Activated T-helper 17 cell treated with anti-CD3 and anti-CD28 coated beads, Interleukin-2, amount 50 U/mL, for 72 hours (primary cell): ENCODE measurements around the gene RALGPS1. TPM values are rescaled to one million over a fixed set of nuclear protein-coding genes. Genes with fewer than 3 reads are reported as not detected.

ENCODE experiments used
- ATAC-seq: fragments of 150-1000 bp; cut with Tn5 transposase; replicated peaks from 2 replicates; pipeline ENCODE4 v1.10.0; 2021; ENCODE audit warnings: mild to moderate bottlenecking, moderate library complexity
- H3K27ac Mint-ChIP-seq: one replicate; pipeline ENCODE4 v1.8.0; 2022; ENCODE audit warnings: mixed read lengths
- H3K27me3 Mint-ChIP-seq: one replicate; pipeline ENCODE4 v1.8.0; 2022; ENCODE audit warnings: mixed read lengths
- H3K36me3 Mint-ChIP-seq: one replicate; pipeline ENCODE4 v1.8.0; 2022; ENCODE audit warnings: low read depth, mild to moderate bottlenecking, mixed read lengths
- H3K4me1 Mint-ChIP-seq: one replicate; pipeline ENCODE4 v1.8.0; 2022; ENCODE audit warnings: mixed read lengths
- H3K4me3 Mint-ChIP-seq: one replicate; pipeline ENCODE4 v1.8.0; 2022; ENCODE audit warnings: mild to moderate bottlenecking, mixed read lengths
- H3K9me3 Mint-ChIP-seq: one replicate; pipeline ENCODE4 v1.8.0; 2022; ENCODE audit warnings: mixed read lengths
- total RNA-seq, 2 donors: library from RNA; stranded (reverse); gene quantifications; one replicate each; pipeline ENCODE4 v1.2.3, GENCODE V29; 2022

Gene RALGPS1
- total RNA-seq, 2 donors from 2014 or later, result 2.3 to 3.4 TPM

GRCh38 chr9:126981218-126981617 lies 66.6 kb downstream of the RALGPS1 start:
- H3K36me3 Mint-ChIP-seq, result no peaks in the 10 kb centered on the region
- H3K27ac Mint-ChIP-seq, result no peak overlapping the region
- H3K27me3 Mint-ChIP-seq, result peaks cover 14% of the 10 kb centered on the region
- H3K4me3 Mint-ChIP-seq, result no peak overlapping the region
- peaks cover 16% of the 10 kb centered on the region for H3K4me1 Mint-ChIP-seq
- ATAC-seq, result no peak
- H3K9me3 Mint-ChIP-seq, result no peaks in the 10 kb centered on the region

DNA sequence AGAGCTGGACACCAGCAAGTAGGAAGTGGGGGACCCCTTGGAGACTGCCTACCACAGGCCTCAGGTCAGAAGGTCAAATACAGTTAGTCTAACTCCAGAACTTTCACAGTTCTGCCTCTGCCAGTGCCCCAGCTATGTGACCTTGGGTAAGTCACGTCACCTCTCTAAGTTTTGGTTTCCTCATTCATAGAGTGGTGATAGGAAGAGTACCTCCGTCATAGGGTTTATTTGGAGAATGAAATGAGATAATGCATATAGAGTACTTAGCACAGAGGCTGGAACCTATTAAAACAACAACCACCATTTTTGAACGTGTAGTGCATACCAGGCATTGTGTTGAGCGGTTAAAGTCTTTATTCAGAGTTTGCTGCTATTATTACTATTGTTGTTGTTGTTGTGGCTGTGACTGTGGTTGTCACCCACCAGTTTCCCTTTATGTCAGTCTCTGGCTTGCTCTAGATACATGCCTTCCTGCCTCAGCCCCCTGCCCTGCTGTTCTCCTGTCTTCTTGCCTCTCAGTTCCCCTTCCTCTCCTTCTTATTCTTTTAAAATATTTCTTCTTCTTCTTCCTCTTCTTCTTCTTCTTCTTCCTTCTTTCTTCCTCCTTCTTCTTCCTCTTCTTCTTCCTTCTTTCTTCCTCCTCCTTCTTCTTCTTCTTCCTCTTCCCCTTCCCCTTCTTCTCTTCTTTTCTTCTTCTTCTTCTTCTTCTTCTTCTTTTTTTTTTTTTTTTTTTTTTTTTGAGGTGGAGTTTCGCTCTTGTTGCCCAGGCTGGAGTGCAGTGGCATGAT lies 67.8 kb downstream of the RALGPS1 start:
- Mint-ChIP-seq H3K27me3 (peaks cover 14% of the 10 kb centered on the region), H3K4me1 (peaks cover 28% of the 10 kb centered on the region), H3K4me3 (no peak overlapping the region), H3K9me3 (no peaks in the 10 kb centered on the region), H3K36me3 (no peaks in the 10 kb centered on the region), H3K27ac (no peak overlapping the region)
- peak; percentile 17 for ATAC-seq

GRCh38 chr9:126983767-126984166 lies 69.2 kb downstream of the RALGPS1 start:
- Mint-ChIP-seq H3K9me3 (no peaks in the 10 kb centered on the region), H3K4me1 (peaks cover 41% of the 10 kb centered on the region), H3K27ac (no peak overlapping the region), H3K36me3 (no peaks in the 10 kb centered on the region), H3K27me3 (peaks cover 25% of the 10 kb centered on the region), H3K4me3 (no peak overlapping the region)
- no peak for ATAC-seq

DNA sequence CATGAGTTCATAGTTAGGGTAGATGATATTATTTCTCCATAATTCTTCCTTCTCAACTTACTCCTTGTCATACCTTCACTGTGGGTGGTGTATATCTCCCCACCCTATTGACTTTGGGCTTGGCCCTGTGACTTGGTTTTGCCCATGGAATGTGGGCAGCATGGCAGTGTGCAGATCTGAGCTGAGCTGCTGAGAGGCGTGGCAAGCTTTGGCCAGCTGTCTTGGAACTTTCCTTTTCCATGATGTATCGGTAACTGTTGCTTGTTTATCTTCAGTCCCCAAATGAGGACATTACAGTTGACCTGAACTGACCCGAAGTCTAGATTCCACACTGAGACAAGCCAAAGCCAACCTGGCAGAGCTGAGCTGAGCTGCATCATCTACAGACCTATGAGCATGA lies 70.4 kb downstream of the RALGPS1 start:
- H3K27me3 Mint-ChIP-seq, result peaks cover 33% of the 10 kb centered on the region
- H3K27ac Mint-ChIP-seq, result no peak overlapping the region

GRCh38 chr9:126985870-126986498 lies 71.4 kb downstream of the RALGPS1 start:
- peaks cover 40% of the 10 kb centered on the region for H3K27me3 Mint-ChIP-seq
- H3K4me3 Mint-ChIP-seq, result peak overlapping the region; percentile 56
- H3K36me3 Mint-ChIP-seq, result no peaks in the 10 kb centered on the region

More for the DNA sequence above, 70.4 kb downstream of the RALGPS1 start:
- no peak overlapping the region for H3K4me3 Mint-ChIP-seq
- no peaks in the 10 kb centered on the region for H3K36me3 Mint-ChIP-seq
- H3K4me1 Mint-ChIP-seq, result peaks cover 47% of the 10 kb centered on the region
- no peaks in the 10 kb centered on the region for H3K9me3 Mint-ChIP-seq
- no peak for ATAC-seq

DNA sequence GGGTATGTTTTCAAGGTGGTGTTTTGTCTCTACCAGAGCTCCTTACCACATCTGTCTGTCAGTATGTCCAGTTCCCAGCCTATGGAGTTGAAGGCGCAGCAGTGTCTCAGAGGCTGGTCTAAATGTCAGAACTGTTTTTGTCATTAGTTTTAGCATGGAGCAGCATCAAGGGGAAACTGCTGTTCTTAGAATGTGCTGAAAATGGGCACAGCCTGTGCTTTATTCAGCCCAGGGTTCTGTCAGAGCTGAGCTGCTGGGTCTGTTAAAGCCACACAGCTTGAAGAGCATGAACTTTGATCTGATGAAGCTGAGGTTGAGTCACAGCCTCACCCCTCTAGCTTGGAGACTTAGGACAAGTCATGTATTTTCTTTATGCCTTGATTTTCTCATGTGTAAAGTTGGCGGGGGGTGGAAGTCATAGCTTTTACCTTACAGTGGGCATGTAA lies 71.9 kb downstream of the RALGPS1 start:
- Mint-ChIP-seq H3K36me3 (no peaks in the 10 kb centered on the region), H3K4me3 (peak overlapping the region; percentile 56), H3K27ac (peak overlapping the region; percentile 76), H3K27me3 (peaks cover 41% of the 10 kb centered on the region), H3K4me1 (peaks cover 47% of the 10 kb centered on the region), H3K9me3 (no peaks in the 10 kb centered on the region)
- ATAC-seq, result peak; percentile 50

More at GRCh38 chr9:126985870-126986498, 71.4 kb downstream of the RALGPS1 start:
- Mint-ChIP-seq H3K4me1 (peaks cover 47% of the 10 kb centered on the region), H3K9me3 (no peaks in the 10 kb centered on the region), H3K27ac (peak overlapping the region; percentile 76)
- peak; percentile 90 for ATAC-seq

GRCh38 chr9:126988857-126989256 lies 74.3 kb downstream of the RALGPS1 start:
- no peak overlapping the region for H3K4me3 Mint-ChIP-seq
- no peak for ATAC-seq
- no peaks in the 10 kb centered on the region for H3K36me3 Mint-ChIP-seq
- peaks cover 36% of the 10 kb centered on the region for H3K27me3 Mint-ChIP-seq
- H3K4me1 Mint-ChIP-seq, result peaks cover 43% of the 10 kb centered on the region
- peak overlapping the region; percentile 2 for H3K27ac Mint-ChIP-seq
- peaks cover 7% of the 10 kb centered on the region for H3K9me3 Mint-ChIP-seq

- Mint-ChIP-seq H3K27me3 (peaks cover 33% of the 10 kb centered on the region), H3K36me3 (no peaks in the 10 kb centered on the region), H3K9me3 (peaks cover 7% of the 10 kb centered on the region), H3K4me3 (no peak overlapping the region), H3K4me1 (peaks cover 40% of the 10 kb centered on the region), H3K27ac (no peak overlapping the region)
- no peak for ATAC-seq
These were observed 75.6 kb downstream of the RALGPS1 start for GRCh38 chr9:126989847-126990842.

DNA sequence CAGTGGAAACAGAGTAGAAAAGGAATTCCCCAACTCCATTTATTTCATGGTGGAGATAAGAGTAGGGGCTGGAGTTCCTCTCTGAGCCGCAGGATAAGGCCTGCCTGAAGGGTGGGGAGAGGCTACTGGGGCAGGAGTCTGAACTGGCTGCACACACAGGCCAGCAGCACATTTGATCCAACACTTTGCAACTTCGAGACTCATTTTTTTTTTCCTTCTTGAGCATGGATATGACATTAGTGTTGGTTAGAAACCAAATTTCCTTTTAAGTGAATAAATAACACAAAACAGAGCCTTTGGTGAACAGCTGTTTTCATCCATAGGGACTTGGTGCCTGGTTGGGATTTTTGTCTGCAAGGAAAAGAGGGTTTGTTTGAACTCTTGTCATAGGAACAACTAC lies 76.6 kb downstream of the RALGPS1 start:
- ATAC-seq, result no peak
- Mint-ChIP-seq H3K4me3 (no peak overlapping the region), H3K27ac (no peak overlapping the region), H3K4me1 (peaks cover 32% of the 10 kb centered on the region), H3K9me3 (peaks cover 7% of the 10 kb centered on the region), H3K27me3 (peaks cover 37% of the 10 kb centered on the region), H3K36me3 (no peaks in the 10 kb centered on the region)

DNA sequence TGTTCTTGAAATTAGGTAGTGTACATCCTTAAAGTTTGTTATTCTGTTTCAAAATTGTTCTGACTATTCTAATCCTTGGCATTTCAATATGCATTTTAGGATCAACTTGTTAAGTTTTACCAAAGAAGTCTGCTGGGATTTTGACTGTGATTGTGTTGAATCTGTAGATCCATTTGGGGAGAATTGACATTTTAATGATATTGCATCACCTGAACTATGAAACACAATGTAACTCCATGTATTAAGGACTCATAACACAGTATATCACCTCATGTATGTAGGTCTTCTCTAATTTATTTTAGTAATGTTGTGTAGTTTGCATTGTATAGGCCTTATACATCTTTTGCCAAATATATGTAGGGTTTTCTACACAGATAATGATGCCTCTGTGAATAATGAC lies 77.8 kb downstream of the RALGPS1 start:
- no peak for ATAC-seq
- no peak overlapping the region for H3K27ac Mint-ChIP-seq
- H3K4me3 Mint-ChIP-seq, result no peak overlapping the region
- peaks cover 37% of the 10 kb centered on the region for H3K27me3 Mint-ChIP-seq
- peaks cover 19% of the 10 kb centered on the region for H3K4me1 Mint-ChIP-seq
- H3K9me3 Mint-ChIP-seq, result peaks cover 7% of the 10 kb centered on the region
- H3K36me3 Mint-ChIP-seq, result no peaks in the 10 kb centered on the region

GRCh38 chr9:126999315-127000068 lies 84.9 kb downstream of the RALGPS1 start:
- ATAC-seq, result peak; percentile 76

DNA sequence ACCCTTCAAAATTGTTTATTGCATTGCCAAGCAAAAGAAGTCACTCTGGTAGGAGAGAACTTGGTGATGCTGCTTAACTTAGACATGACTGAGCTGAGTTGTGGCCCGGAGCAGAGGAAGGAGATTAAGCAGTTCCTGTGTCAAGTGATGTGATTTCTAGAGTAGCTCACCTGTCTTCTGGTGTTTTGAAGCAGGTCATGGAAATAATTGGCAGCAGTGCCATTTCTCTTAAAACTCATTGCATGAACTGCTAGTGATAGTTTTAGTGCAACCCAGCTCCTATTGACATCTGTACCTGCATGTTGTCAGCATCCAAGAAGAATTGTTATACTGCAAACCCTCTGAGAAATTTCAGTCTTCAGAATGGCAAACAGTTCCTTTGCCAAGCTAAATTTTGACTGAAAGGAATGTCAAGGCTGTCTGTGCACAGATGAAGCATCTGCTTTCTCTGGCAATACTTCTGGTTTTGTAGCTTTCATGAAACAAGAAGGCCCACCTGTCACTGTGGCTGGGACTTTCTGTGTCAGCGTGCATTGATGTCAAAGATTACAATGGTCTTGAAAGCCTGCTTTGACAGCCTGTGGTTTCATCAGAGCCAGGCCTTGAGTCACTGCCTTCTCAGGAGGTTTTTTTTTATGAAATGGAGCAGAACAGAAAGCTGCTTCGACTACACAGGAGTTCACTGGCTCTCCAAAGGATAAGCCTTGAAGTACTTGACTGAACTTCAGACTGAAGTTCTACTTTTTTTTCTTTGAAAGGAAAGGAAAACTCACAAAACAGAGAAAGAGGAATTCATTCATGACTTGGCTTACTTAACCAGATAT lies 90.6 kb downstream of the RALGPS1 start:
- Mint-ChIP-seq H3K36me3 (no peaks in the 10 kb centered on the region), H3K27ac (peak overlapping the region; percentile 48), H3K4me1 (peaks cover 27% of the 10 kb centered on the region), H3K27me3 (peaks cover 7% of the 10 kb centered on the region), H3K9me3 (no peaks in the 10 kb centered on the region), H3K4me3 (peak overlapping the region; percentile 54)
- ATAC-seq, result peak; percentile 99

More at GRCh38 chr9:126999315-127000068, 84.9 kb downstream of the RALGPS1 start:
- Mint-ChIP-seq H3K27ac (no peak overlapping the region), H3K4me1 (peaks cover 12% of the 10 kb centered on the region), H3K4me3 (no peak overlapping the region), H3K9me3 (no peaks in the 10 kb centered on the region), H3K27me3 (peaks cover 4% of the 10 kb centered on the region), H3K36me3 (no peaks in the 10 kb centered on the region)

DNA sequence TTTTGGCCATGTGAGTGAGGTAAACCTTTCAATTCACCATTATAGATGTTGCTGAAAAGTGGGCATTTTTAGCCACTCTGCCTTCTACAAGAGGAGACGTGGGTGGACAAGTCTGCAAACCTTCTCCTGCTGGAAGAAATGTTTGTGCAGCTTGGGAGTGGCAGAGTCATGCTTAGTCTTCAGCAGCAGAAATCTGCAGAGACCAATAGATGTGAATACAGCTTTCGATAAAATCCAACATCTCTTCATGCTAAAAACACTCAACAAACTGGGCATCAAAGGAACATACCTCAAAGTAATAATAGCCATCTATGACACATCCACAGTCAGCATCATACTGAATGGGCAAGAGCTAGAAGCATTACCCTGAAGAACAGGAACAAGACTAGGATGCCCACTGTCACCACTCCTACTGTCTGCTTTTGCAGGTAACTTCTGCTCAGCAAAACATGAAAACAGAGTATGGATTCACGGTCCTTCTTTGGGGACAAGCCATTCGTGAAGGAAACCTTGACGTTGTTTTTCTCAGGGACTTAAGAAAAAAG lies 91.3 kb downstream of the RALGPS1 start:
- peak overlapping the region; percentile 54 for H3K4me3 Mint-ChIP-seq

More for the DNA sequence above, 91.3 kb downstream of the RALGPS1 start:
- H3K27ac Mint-ChIP-seq, result peak overlapping the region; percentile 48
- H3K27me3 Mint-ChIP-seq, result peaks cover 10% of the 10 kb centered on the region
- H3K9me3 Mint-ChIP-seq, result no peaks in the 10 kb centered on the region
- H3K4me1 Mint-ChIP-seq, result peaks cover 26% of the 10 kb centered on the region
- ATAC-seq, result no peak
- no peaks in the 10 kb centered on the region for H3K36me3 Mint-ChIP-seq
